Activated CD4-positive, alpha-beta T cell treated with anti-CD3 and anti-CD28 coated beads, Interleukin-2, Interleukin-6, amounts not matched to agents 100 ng/mL and 50 ng/mL, durations not matched to agents 16 hours and 8 hours (primary cell): ENCODE data around the gene COL1A1.

Experiments used
- DNase-seq: peaks from one replicate; pipeline ENCODE4 v3.0.0-alpha.2; 2020

Gene COL1A1

GRCh38 chr17:50139185-50139783 lies 62.1 kb downstream of the COL1A1 start:
- no peak for DNase-seq

GRCh38 chr17:50137042-50137441 lies 64.4 kb downstream of the COL1A1 start:
- DNase-seq = no peak

GRCh38 chr17:50136096-50136687 lies 65.2 kb downstream of the COL1A1 start:
- no peak for DNase-seq

- DNase-seq = no peak
Observed at GRCh38 chr17:50135316-50136095, 65.9 kb downstream of the COL1A1 start.

GRCh38 chr17:50134206-50135110 lies 67.0 kb downstream of the COL1A1 start:
- DNase-seq = no peak

- no peak for DNase-seq
Observed at GRCh38 chr17:50133769-50134099, 67.7 kb downstream of the COL1A1 start.
